ENCODE measurements around the gene PPM1M.

PPM1M gene

DNA sequence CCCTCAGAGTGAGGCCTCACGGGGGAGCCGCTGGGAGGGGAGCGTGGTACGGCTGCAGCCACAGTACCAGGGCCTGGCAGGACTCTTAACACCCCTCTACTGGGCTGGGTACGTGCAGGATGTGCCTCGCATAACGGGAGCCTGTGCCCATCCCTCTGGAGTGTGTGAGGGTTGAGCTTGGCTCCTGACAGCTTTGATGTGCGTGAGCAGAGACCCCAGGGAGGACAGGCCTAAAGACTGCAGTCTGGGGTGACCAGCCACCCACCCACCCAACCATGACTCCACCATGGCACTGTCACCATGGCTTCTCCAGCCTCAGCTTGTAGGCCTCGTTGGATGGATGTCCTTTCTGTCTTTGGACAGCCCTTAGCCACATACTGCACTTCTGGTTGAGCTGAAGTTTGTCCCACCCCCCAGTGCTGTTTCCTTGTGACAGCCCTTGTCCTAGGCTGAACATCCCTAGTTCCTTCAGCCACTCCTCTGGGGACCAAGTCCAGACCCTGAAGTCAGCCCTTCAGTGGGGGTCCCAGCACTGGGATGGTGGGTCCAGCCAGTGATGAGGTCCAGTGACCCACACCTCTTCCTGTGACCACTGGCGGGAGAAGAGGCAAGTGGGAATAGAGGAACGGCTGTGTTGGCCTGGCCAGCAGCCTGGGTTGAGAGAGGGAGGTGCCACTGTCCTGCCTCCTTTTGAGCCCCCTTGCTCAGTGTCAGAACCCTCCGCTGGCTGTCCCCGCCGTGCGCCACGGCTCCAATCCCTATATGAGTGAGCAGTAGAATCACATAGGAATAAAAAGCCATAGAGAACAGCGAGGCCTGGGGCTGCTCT, 48.1 kb downstream of the PPM1M start:
- Mint-ChIP-seq H3K27me3 (ENCODE audit: low read depth) (no peaks in the 10 kb centered on the region), H3K4me1 (ENCODE audit: low read depth) (peaks cover 15% of the 10 kb centered on the region), H3K4me3 (no peak overlapping the region), H3K36me3 (ENCODE audit: low read depth) (peaks cover 14% of the 10 kb centered on the region), H3K27ac (no peak overlapping the region), H3K9me3 (no peaks in the 10 kb centered on the region)

DNA sequence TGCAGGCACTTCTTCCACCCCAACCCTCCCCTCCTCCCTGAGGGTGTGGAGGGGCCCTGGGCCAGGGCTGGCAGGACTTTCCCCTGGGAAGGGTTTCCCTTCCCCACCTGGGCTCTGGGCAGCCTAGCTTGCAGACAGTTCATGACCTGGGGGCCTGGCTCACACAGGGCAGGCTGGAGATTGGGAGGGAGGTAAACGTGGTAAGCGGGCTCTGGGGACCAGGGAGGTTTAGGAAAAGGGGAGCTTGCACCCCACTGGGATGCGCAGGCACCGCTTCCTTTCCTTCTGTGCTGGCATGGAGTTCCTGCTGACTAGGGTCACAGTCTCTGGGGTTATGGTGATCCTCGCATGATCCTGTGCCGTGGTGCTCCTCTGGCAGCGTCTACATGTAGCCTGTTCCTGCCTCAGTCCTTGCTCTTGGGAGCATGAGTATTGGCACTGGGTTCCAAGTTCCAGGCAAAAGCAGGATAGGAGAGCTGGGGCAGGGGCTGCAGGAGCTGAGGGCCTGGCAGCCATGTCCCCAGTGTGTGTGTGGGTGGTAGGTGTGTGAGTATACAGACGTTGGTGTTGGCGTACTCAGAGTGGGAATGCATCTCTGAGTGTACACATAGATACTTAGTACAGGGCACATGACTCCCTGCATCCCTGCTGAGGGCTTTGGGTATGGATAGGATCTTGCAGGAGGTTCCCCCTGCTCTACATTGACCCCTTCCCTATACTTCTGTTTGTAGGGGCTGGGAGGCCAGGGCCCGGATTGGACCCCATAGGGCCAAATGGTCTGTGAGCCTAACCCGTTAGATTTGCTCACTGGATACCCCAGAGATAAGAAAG, 49.0 kb downstream of the PPM1M start:
- H3K27me3 Mint-ChIP-seq (ENCODE audit: low read depth) = no peaks in the 10 kb centered on the region
- peaks cover 7% of the 10 kb centered on the region for H3K4me1 Mint-ChIP-seq (ENCODE audit: low read depth)
- H3K36me3 Mint-ChIP-seq (ENCODE audit: low read depth) = peaks cover 14% of the 10 kb centered on the region
- no peaks in the 10 kb centered on the region for H3K9me3 Mint-ChIP-seq
- H3K4me3 Mint-ChIP-seq = no peak overlapping the region
- H3K27ac Mint-ChIP-seq = no peak overlapping the region

DNA sequence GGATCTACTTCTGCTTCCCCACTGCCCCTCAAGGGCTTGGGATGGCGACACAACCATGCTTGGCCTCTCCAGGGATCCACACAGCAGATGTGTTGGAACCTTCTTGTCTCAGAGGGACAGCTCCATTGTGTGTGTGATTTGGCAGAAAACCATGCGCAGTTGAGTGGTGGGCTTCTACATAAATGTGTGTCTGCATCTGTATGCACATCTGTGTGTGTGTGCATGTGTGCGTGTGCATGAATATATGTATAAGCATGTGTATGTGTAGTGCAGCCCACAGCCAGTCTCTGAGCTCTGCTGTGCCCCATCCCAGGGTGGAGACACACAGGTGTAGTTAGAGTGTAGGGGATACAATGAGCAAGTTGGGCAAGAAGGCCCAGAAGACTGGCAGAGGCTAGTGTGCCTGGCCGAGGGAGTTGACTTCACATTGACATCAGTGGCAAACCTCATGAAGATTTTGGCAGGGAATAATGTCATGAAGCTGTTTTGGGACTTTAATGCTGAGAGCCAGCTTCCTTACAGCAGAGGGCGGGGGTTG, 50.2 kb downstream of the PPM1M start:
- H3K27me3 Mint-ChIP-seq (ENCODE audit: low read depth) = no peaks in the 10 kb centered on the region
- H3K36me3 Mint-ChIP-seq (ENCODE audit: low read depth) = peaks cover 14% of the 10 kb centered on the region
- H3K9me3 Mint-ChIP-seq = no peaks in the 10 kb centered on the region
- H3K27ac Mint-ChIP-seq = no peak overlapping the region
- peaks cover 3% of the 10 kb centered on the region for H3K4me1 Mint-ChIP-seq (ENCODE audit: low read depth)
- no peak overlapping the region for H3K4me3 Mint-ChIP-seq

DNA sequence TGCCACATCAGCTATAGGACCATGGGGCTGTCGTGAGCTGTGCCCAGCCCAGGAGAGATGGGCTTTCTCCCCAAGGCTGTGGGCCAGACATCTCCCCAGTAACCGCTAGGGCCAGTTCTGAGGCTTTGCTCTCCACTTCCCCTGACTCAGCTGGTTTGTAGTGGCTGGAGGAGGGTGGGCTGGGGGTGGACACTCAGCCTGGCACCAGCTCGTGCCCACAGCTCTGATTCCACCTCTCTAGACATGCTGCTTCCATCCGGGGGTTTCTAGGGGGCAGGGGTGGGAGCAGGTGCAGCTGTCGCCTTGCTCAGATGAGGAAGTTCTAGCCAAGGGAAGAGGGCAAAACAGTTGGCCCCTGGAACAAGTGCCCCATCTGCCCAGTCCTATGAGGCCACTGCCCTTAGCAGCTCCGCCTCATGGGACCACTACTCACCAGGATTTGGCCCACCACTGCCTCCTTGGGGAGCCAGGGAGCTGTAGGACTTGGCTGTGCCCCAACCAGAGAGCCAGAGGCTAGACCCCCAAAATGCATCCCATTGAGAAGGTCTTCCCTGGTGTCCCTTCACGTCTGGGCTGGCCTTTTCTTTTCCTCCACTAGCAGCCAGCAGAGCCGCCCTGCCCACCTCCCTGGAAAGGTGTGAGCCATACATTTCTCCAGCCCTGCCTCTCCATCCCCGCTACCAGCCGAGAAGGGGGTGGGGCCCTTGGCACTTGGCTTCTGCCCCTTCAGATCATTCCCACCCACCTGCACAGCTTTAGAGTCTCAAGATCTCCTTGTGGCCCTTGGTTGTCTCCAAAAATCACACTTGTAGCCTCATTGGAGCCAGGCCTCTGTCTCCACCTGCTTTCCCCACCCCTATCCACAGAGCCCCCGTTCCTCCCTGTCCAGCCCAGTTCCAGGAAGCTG, 51.9 kb downstream of the PPM1M start:
- Mint-ChIP-seq H3K27ac (no peak overlapping the region), H3K9me3 (no peaks in the 10 kb centered on the region), H3K4me1 (ENCODE audit: low read depth) (peaks cover 2% of the 10 kb centered on the region), H3K27me3 (ENCODE audit: low read depth) (no peaks in the 10 kb centered on the region), H3K4me3 (no peak overlapping the region), H3K36me3 (ENCODE audit: low read depth) (peaks cover 3% of the 10 kb centered on the region)

DNA sequence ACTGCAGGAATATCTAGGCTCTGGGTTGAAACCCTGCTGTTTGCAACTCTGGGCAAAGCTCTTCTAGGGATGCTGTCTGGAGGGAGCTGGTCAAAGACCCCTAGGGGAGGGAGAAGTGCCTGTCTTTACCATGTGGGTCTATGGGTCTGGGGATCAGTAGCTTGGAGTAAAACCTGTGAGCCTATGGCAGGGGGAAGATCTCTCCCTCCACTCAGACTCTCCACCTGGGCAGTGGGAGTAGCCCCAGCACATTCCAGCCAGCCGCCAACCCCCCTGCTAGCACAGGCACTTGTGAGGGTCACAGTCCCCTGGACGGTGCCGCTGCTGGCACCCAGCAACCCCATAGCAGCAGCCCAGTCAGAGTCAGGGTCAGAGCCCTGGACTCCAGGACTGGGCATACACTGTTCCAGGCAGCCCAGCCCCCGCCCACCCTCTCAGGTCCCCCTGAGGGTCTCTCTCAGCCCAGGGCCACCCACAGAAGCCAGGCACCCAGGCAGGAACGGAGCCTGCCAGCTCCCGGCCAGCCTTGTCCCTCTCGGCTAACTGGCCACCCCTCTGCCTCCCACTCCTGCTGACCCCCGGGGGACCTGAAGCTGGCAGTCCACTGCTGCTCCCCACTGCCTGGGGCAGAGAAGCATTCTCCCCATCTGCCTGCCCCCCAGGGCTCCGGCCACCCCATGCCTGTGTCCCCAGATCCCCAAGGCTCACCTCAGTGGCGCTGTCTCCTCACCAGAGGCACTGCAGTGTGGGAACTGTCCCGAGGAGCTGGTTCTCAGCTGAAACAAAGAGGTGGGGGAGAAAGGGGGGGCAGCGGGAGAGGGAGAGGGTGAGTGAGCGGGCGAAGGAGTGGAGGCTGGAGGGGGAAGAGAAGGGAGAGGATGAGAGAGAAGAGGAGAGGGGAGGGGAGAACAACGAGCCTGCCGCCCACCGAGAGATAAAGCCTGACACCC, 52.9 kb downstream of the PPM1M start:
- H3K9me3 Mint-ChIP-seq = no peaks in the 10 kb centered on the region
- H3K4me3 Mint-ChIP-seq = no peak overlapping the region
- peaks cover 2% of the 10 kb centered on the region for H3K4me1 Mint-ChIP-seq (ENCODE audit: low read depth)
- H3K36me3 Mint-ChIP-seq (ENCODE audit: low read depth) = peaks cover 3% of the 10 kb centered on the region
- no peaks in the 10 kb centered on the region for H3K27me3 Mint-ChIP-seq (ENCODE audit: low read depth)
- no peak overlapping the region for H3K27ac Mint-ChIP-seq

DNA sequence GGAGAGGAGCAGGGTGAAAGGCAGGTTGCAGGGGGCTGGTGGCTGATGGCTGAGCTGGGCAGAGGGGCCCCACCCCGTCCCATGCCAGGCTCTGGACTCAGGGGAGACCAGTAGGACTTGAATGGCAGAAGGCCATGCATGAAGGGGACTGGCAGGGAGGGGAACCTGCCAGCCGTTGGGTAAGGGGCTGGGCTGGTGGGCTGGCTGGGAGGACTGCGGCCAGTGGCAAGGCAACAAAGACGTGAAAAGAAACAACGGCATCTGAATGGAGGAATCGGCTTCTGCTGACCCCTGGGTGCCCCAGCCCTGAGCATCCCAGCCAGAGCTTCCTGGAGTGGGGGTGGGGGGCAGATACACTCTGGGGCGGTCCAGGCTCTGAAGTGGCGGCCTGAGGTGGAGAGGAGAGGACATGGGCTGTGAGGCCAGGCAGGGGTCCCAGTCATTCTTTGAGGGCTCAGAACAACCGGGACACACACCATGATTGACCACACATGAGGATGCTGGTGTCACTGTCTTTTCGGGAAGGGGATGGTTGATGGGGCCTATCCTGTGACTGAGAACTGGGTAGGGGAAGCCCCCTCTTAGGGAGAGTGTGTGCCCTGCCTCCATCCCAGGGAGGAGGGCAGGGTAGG, 53.8 kb downstream of the PPM1M start:
- no peak overlapping the region for H3K27ac Mint-ChIP-seq
- no peaks in the 10 kb centered on the region for H3K27me3 Mint-ChIP-seq (ENCODE audit: low read depth)
- H3K36me3 Mint-ChIP-seq (ENCODE audit: low read depth) = peaks cover 3% of the 10 kb centered on the region
- H3K9me3 Mint-ChIP-seq = no peaks in the 10 kb centered on the region
- peaks cover 2% of the 10 kb centered on the region for H3K4me1 Mint-ChIP-seq (ENCODE audit: low read depth)
- no peak overlapping the region for H3K4me3 Mint-ChIP-seq
